ENCODE results near the gene ASPM.

Gene ASPM, protein sequence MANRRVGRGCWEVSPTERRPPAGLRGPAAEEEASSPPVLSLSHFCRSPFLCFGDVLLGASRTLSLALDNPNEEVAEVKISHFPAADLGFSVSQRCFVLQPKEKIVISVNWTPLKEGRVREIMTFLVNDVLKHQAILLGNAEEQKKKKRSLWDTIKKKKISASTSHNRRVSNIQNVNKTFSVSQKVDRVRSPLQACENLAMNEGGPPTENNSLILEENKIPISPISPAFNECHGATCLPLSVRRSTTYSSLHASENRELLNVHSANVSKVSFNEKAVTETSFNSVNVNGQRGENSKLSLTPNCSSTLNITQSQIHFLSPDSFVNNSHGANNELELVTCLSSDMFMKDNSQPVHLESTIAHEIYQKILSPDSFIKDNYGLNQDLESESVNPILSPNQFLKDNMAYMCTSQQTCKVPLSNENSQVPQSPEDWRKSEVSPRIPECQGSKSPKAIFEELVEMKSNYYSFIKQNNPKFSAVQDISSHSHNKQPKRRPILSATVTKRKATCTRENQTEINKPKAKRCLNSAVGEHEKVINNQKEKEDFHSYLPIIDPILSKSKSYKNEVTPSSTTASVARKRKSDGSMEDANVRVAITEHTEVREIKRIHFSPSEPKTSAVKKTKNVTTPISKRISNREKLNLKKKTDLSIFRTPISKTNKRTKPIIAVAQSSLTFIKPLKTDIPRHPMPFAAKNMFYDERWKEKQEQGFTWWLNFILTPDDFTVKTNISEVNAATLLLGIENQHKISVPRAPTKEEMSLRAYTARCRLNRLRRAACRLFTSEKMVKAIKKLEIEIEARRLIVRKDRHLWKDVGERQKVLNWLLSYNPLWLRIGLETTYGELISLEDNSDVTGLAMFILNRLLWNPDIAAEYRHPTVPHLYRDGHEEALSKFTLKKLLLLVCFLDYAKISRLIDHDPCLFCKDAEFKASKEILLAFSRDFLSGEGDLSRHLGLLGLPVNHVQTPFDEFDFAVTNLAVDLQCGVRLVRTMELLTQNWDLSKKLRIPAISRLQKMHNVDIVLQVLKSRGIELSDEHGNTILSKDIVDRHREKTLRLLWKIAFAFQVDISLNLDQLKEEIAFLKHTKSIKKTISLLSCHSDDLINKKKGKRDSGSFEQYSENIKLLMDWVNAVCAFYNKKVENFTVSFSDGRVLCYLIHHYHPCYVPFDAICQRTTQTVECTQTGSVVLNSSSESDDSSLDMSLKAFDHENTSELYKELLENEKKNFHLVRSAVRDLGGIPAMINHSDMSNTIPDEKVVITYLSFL (N-terminal part only)

DNA sequence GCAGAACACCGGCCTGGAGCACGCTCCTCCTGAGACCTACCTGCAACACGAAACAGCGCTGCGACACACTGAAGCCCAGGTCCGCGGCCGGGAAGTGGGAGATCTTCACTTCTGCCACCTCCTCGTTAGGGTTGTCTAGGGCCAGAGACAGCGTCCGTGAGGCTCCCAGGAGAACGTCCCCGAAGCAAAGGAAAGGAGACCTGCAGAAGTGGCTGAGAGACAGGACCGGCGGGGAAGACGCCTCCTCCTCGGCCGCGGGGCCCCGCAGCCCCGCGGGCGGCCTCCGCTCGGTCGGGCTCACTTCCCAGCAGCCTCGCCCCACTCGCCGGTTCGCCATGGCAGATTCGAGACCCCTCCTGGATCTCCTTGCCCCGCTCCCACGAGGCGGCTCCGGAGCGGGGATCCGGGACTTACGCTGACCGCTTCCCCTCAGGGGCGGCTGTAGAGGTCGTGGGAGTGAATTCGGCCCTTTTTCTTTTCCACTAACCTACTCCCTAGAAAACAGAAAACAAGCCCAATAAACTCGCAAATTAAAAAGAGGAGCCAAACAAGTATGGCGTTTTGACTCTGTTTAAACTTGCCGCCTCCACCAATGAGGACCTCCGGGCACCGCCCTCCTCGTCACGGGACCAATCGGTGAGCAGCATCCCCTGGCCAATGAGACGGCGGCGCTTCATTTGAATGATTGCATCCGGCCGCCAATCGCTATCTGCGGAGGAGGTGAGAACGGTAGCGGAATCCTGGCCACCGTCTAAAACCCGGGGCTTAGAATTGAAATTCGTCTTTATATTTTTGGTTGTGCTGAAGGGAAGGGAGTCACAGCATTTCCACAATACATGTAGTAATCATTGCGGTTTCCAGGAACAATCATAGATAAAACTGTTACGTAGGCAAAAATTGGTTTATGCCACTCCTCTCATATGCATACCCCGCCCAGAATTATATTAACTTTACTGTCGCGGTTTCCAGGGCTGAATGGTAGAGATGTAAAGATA is at the start of gene ASPM:
Gene ASPM (minus strand): TSS at position 569 of the 995 bp plus-strand sequence. CDS start 232 bp downstream, at position 337.
- peak within 1 kb of the TSS; percentile 67 for H3K4me3 ChIP-seq (ENCODE audit: low read depth, low read length)
- in situ Hi-C loops (cut with HindIII; ENCODE audit: low sequenced_read_pairs) = no loop called here
- TF ChIP-seq, protein P1, sequence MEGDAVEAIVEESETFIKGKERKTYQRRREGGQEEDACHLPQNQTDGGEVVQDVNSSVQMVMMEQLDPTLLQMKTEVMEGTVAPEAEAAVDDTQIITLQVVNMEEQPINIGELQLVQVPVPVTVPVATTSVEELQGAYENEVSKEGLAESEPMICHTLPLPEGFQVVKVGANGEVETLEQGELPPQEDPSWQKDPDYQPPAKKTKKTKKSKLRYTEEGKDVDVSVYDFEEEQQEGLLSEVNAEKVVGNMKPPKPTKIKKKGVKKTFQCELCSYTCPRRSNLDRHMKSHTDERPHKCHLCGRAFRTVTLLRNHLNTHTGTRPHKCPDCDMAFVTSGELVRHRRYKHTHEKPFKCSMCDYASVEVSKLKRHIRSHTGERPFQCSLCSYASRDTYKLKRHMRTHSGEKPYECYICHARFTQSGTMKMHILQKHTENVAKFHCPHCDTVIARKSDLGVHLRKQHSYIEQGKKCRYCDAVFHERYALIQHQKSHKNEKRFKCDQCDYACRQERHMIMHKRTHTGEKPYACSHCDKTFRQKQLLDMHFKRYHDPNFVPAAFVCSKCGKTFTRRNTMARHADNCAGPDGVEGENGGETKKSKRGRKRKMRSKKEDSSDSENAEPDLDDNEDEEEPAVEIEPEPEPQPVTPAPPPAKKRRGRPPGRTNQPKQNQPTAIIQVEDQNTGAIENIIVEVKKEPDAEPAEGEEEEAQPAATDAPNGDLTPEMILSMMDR (IDR thresholded peaks at IDR 0.05; ENCODE audit: low read depth, low read length, missing control alignments) = no peak
- DNase-seq (ENCODE audit: low read depth) = peak; percentile 91

DNA sequence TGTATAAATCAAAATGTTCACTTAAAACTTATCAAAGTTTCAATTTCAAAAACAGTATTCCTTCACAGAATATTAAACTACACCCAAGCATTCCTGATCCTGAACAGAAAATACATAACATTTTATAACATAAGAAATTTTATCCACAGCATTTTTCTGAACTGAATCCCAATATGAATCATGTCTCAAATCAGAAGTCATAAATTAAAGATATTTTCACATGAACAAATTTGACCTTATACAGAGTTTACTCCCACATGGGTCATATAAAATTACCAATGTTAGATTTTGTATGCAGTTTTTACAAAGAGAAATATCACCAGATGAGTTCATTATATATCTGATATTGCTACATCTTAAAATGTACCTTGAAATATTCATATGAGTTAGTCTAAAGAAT is 48.6 kb upstream of the ASPM start:
- TF ChIP-seq, protein P1 (IDR thresholded peaks at IDR 0.05; ENCODE audit: low read depth, low read length, missing control alignments) = no peak
- in situ Hi-C loops (cut with HindIII; ENCODE audit: low sequenced_read_pairs) = no loop called here
- no peak for DNase-seq (ENCODE audit: low read depth)
- H3K4me3 ChIP-seq (ENCODE audit: low read depth, low read length) = no peak overlapping the region

DNA sequence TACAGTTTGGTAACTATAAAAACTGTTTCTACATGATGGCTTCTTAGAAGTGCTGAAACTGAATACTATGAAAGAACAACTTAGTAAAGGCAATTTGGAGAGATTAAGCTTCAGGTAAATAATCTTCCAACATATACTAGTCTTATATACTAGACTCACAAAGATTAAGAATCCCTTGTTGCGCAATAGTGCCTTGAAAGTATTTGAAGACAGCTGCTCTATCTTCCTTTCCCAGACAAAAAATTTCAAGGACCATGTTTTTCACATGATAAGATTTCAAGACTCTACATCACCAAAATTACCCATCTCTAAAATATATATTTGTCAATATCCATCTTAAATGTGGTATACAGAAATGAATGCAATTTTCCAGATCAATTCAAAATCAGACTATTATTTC is 37.7 kb upstream of the ASPM start:
- TF ChIP-seq, protein P1 (IDR thresholded peaks at IDR 0.05; ENCODE audit: low read depth, low read length, missing control alignments) = no peak
- DNase-seq (ENCODE audit: low read depth) = no peak
- no peak overlapping the region for H3K4me3 ChIP-seq (ENCODE audit: low read depth, low read length)
- in situ Hi-C loops (cut with HindIII; ENCODE audit: low sequenced_read_pairs) = no loop called here

DNA sequence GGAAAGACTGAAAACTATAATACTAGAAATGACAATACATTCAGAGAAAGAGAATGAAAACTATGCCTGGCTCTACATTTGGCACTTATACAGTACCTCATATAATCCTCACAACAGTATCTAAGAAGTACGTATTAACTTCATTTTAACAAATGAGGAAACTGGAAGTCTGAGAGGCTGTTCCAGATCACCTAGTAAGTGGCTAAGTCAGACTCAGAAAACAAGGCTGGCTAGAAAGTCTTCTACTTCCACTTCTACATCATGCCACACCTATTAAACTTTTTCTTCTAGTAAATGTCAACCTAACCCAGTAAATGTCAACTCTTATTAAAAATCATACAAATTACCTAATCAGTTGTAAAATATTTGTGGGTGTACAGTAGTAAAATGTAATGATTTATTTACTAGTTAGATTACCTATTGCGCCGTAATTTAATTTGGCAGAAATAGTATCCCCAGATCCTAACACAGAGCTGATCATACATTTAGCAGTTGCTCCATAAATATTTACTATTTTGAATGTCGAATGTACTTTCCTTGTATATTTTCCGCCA is 36.8 kb upstream of the ASPM start:
- TF ChIP-seq, protein P1 (IDR thresholded peaks at IDR 0.05; ENCODE audit: low read depth, low read length, missing control alignments) = no peak
- H3K4me3 ChIP-seq (ENCODE audit: low read depth, low read length) = no peak overlapping the region
- DNase-seq (ENCODE audit: low read depth) = no peak
- in situ Hi-C loops (cut with HindIII; ENCODE audit: low sequenced_read_pairs) = no loop called here

DNA sequence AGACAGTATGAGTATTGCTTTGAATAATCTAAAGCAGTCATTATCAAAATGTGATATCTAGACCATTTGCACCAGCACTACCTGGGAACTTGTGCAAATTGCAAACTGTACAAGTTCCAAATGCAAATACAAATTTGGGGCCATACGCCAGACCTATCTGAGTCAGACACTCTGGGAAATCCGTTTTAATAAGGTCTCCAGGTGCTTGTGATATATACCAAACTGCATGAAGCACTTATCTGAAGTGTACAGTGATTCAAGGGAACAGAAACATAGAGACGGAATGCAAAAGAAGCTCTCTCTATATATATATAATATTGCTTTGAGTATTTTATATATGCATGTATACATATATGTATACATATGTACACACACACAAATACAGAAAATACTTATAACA is 36.2 kb upstream of the ASPM start:
- in situ Hi-C loops (cut with HindIII; ENCODE audit: low sequenced_read_pairs) = no loop called here
- DNase-seq (ENCODE audit: low read depth) = no peak
- TF ChIP-seq, protein P1 (IDR thresholded peaks at IDR 0.05; ENCODE audit: low read depth, low read length, missing control alignments) = no peak
- H3K4me3 ChIP-seq (ENCODE audit: low read depth, low read length) = no peak overlapping the region

Measured in astrocyte of the cerebellum (primary cell).